Aorta (tissue), 5 donors: ENCODE data around the gene TSSK2. TPM values are rescaled to one million over a fixed set of nuclear protein-coding genes. Genes with fewer than 3 reads are reported as not detected.

ENCODE experiments used
- ATAC-seq: fragments of 200-7000 bp; cut with Tn5 transposase; one replicate; pipeline ENCODE4 v1.9.1; 2022; ENCODE audit warnings: moderate library complexity; ENCODE audit not compliant: low FRiP score
- DNase-seq, 2 donors: peaks; one replicate each; pipeline ENCODE4 v3.0.0-alpha.2; 2020
- H3K27ac ChIP-seq, 2 donors: one replicate each; pipeline ENCODE4 v1.5.1; 2013; ENCODE audit warnings: low read length in 2 of 2, mild to moderate bottlenecking in 2 of 2, moderate library complexity in 2 of 2, control low read depth in 1 of 2, inconsistent platforms in 1 of 2, low read depth in 1 of 2
- H3K27me3 ChIP-seq, 2 donors: one replicate each; pipeline ENCODE4 v1.6.1; 2013; ENCODE audit warnings: control low read depth in 1 of 2, low read length in 1 of 2, mild to moderate bottlenecking in 1 of 2, moderate library complexity in 1 of 2; ENCODE audit not compliant: insufficient read depth in 2 of 2, control insufficient read depth in 1 of 2
- H3K36me3 ChIP-seq, 2 donors: one replicate each; pipeline ENCODE4 v1.6.1; 2013; ENCODE audit warnings: control low read depth in 1 of 2, low read length in 1 of 2, mild to moderate bottlenecking in 1 of 2; ENCODE audit not compliant: insufficient read depth in 2 of 2, control insufficient read depth in 1 of 2
- H3K4me1 ChIP-seq, 2 donors: one replicate each; pipeline ENCODE4 v1.6.1; 2013; ENCODE audit warnings: low read length in 2 of 2, control low read depth in 1 of 2, mild to moderate bottlenecking in 1 of 2, moderate library complexity in 1 of 2; ENCODE audit not compliant: insufficient read depth in 2 of 2, control insufficient read depth in 1 of 2
- H3K4me3 ChIP-seq, 2 donors: one replicate each; pipeline ENCODE4 v1.5.1; 2013; ENCODE audit warnings: low read length in 2 of 2, control low read depth in 1 of 2, mild to moderate bottlenecking in 1 of 2
- H3K9me3 ChIP-seq: one replicate; pipeline ENCODE4 v1.6.1; 2013; ENCODE audit warnings: mild to moderate bottlenecking, low read length; ENCODE audit not compliant: control insufficient read depth
- WGBS, 2 donors: extraction: QIAGEN DNeasy Blood & Tissue Kit; methylation state at CpG; one replicate each; pipeline ENCODE4 v1.1.7; 2013; 5-methylcytosine and 5-hydroxymethylcytosine counted together
- intact Hi-C, 2 donors: fragments of 100-400 bp; cut with DNase I; formaldehyde crosslinking; loops; one replicate each; pipeline versions ENCODE4 v1.14.2 to v1.15.0; 2022
- polyA plus RNA-seq, 2 donors: library from polyadenylated mRNA; stranded (reverse); fragments of 200-250 nt; gene quantifications; one replicate each; pipeline ENCODE4 v1.2.3, GENCODE V29; 2013
- total RNA-seq, 2 donors: library from RNA; stranded (reverse); fragmentation: NEBNext Ultra II Directional; extraction: Animal tissue kit (Norgen Biotek cat#: 25700); gene quantifications; one replicate each; pipeline ENCODE4 v1.2.1, GENCODE V29; 2021
- donor health status: healthy with polysubstance abuse.
- donor health status: Bipolar disorder and iron deficiency.
- donor health status: DM: no; HTN: no; CAD: no.
- donor health status: DM: no; HTN: no; CAD: no.
- donor health status: DM: yes; HTN: yes; CAD: no.

Gene TSSK2
- total and polyA plus RNA-seq, 4 donors, result 0.08 to 0.50 TPM; not detected in 2

- 69 to 74% methylated on average over 19 of the region's 19 CpGs for WGBS, 2 donors
- no peak overlapping the region for H3K4me3 ChIP-seq
- H3K36me3 ChIP-seq, result no peaks in the 10 kb centered on the region
- intact Hi-C loops, result no loop called here
- H3K4me1 ChIP-seq, result no peaks in the 10 kb centered on the region
- no peak overlapping the region for H3K27ac ChIP-seq
- no peaks in the 10 kb centered on the region for H3K27me3 ChIP-seq
- peak in 1 of 2 donors; percentile 74 for DNase-seq
- no peaks in the 10 kb centered on the region for H3K9me3 ChIP-seq
- ATAC-seq, result no peak
Measured at GRCh38 chr22:19173047-19174035, 42.2 kb downstream of the TSSK2 start.

- Histone ChIP-seq H3K36me3 (no peaks in the 10 kb centered on the region), H3K27ac (peak overlapping the region in 1 of 2 donors; percentile 30), H3K27me3 (no peaks in the 10 kb centered on the region), H3K9me3 (no peaks in the 10 kb centered on the region), H3K4me1 (no peaks in the 10 kb centered on the region), H3K4me3 (no peak overlapping the region)
- no peak for ATAC-seq
- DNase-seq, result peak; percentile 67 to 88
- intact Hi-C loops, result loop anchor here (5.0 kb wide), 3 partner anchors 258 to 958 kb away; partner anchors contain the start of genes HIRA (in 1 of the 2), MRPL40 (in 1 of the 2) and ZDHHC8 (in 1 of the 2)
- 27 to 28% methylated on average over 14 of the region's 14 CpGs for WGBS, 2 donors
Measured at GRCh38 chr22:19174106-19175025, 43.3 kb downstream of the TSSK2 start.

GRCh38 chr22:19175026-19175601, 44.0 kb downstream of the TSSK2 start:
- peak overlapping the region in 1 of 2 donors; percentile 30 for H3K27ac ChIP-seq

DNA sequence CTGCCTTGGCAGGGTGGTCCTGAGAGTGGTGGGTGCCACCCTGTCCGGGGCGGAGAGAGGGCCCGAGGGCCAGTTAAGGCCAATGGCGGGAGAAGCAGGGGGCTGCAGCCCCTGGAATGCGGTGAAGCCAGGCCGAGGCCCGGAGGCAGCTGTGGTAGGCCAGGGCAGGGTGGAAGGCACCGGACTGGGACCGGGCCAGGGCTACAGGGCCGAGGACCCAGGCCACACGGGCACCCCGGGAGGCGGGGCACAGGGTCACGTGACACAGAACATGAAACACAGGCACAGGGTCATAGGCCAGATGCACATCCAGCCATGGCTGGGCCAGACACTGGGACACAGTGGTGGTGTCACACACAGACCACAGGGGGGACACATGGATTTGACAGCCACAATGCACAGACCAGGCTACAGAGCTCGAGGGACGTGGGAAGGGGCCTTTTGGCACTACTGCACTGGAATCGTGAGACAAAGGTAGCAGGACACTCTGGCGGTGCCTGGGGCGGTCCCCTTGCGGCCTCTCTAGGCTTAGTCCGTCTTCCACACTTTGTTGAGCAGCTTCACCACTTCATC, 44.6 kb downstream of the TSSK2 start:
- Histone ChIP-seq H3K4me3 (no peak overlapping the region), H3K36me3 (no peaks in the 10 kb centered on the region), H3K9me3 (no peaks in the 10 kb centered on the region), H3K27me3 (no peaks in the 10 kb centered on the region), H3K27ac (no peak overlapping the region), H3K4me1 (no peaks in the 10 kb centered on the region)
- DNase-seq (no peak), ATAC-seq (no peak)
- intact Hi-C loops, result loop anchor here (5.0 kb wide), 3 partner anchors 257 to 957 kb away; partner anchors contain the start of genes HIRA (in 1 of the 2), MRPL40 (in 1 of the 2) and ZDHHC8 (in 1 of the 2)
- WGBS, 2 donors, result 67 to 78% methylated on average over 21 of the region's 21 CpGs

More at GRCh38 chr22:19175026-19175601, 44.0 kb downstream of the TSSK2 start:
- intact Hi-C loops, result loop anchor here (5.0 kb wide), 3 partner anchors 257 to 957 kb away; partner anchors contain the start of genes HIRA (in 1 of the 2), MRPL40 (in 1 of the 2) and ZDHHC8 (in 1 of the 2)
- Histone ChIP-seq H3K27me3 (no peaks in the 10 kb centered on the region), H3K9me3 (no peaks in the 10 kb centered on the region), H3K36me3 (no peaks in the 10 kb centered on the region), H3K4me3 (no peak overlapping the region), H3K4me1 (no peaks in the 10 kb centered on the region)
- ATAC-seq, result no peak
- no peak for DNase-seq
- 59 to 73% methylated on average over 6 to 7 of the region's 7 CpGs for WGBS, 2 donors

GRCh38 chr22:19176175-19176643, 45.1 kb downstream of the TSSK2 start:
- intact Hi-C loops, result loop anchor here (5.0 kb wide), 3 partner anchors 256 to 956 kb away; partner anchors contain the start of genes HIRA (in 1 of the 2), MRPL40 (in 1 of the 2) and ZDHHC8 (in 1 of the 2)
- no peaks in the 10 kb centered on the region for H3K9me3 ChIP-seq
- H3K27me3 ChIP-seq, result no peaks in the 10 kb centered on the region
- H3K36me3 ChIP-seq, result no peaks in the 10 kb centered on the region
- ATAC-seq (no peak), DNase-seq (no peak)
- no peak overlapping the region for H3K27ac ChIP-seq
- H3K4me3 ChIP-seq, result no peak overlapping the region
- H3K4me1 ChIP-seq, result no peaks in the 10 kb centered on the region
- WGBS, 2 donors, result 70 to 72% methylated on average over 11 to 12 of the region's 12 CpGs

- Histone ChIP-seq H3K36me3 (no peaks in the 10 kb centered on the region), H3K27me3 (no peaks in the 10 kb centered on the region), H3K9me3 (no peaks in the 10 kb centered on the region), H3K4me3 (no peak overlapping the region), H3K4me1 (no peaks in the 10 kb centered on the region), H3K27ac (no peak overlapping the region)
- no peak for DNase-seq
- intact Hi-C loops, result loop anchor here (5.0 kb wide), 3 partner anchors 256 to 956 kb away; partner anchors contain the start of genes HIRA (in 1 of the 2), MRPL40 (in 1 of the 2) and ZDHHC8 (in 1 of the 2)
- ATAC-seq, result no peak
- 83% methylated on average over 10 to 12 of the region's 12 CpGs for WGBS, 2 donors
Measured at GRCh38 chr22:19176732-19177131, 45.6 kb downstream of the TSSK2 start.

DNA sequence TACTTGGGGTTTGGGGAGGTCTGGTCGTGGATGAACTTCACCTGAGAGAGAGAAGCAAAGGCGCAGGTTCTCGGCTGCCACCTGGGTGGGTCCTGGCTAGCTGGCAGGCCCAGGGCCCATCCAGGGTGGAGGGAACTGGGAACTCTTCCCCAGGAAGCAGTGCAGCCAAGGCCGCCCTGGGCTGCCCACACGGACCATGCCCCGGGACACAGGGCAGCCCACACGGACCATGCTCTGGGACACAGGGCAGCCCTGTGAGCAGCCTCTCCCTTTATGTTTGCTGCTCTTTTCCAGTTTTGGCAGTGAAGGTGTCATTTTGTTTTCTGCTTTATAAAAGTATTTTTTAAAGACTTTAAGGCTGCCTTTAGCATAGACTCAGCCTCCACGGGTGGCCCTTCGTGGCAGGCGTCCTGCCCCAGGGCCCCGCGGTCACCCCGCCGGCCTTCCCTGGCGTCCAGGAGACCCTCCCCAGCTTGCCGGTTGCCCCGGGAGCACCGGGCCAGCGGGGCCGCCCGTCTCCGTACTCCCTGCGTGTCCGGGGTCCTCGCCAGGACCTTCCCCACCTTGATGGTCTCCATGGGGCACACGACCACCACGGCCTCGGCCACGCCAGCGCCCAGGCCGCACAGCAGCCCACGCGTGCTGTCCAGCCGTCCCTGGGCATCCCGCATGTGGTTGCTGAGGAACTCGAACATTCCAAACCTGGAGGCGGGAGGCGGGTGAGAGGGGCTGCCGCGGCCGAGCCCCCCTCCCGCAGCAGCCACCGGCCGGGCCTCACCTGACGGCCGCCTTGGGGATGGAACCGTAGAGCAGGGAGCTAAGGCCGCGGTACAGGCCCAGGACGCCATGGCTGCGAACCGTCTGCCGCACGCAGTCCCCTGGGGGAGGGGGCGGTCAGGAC, 46.3 kb downstream of the TSSK2 start:
- no peak overlapping the region for H3K27ac ChIP-seq
- H3K27me3 ChIP-seq, result no peaks in the 10 kb centered on the region
- DNase-seq (peak in 1 of 2 donors; percentile 76), ATAC-seq (no peak)
- intact Hi-C loops, result loop anchor here (2.0 to 5.0 kb wide), 7 partner anchors 33 to 955 kb away; partner anchors contain the start of genes MRPL40 (in 2 of the 2), CDC45 (in 1 of the 2), CLTCL1 (in 1 of the 2) and ESS2 (in 1 of the 2)
- WGBS, 2 donors, result 18 to 19% methylated on average over 54 to 55 of the region's 55 CpGs
- no peaks in the 10 kb centered on the region for H3K9me3 ChIP-seq
- no peaks in the 10 kb centered on the region for H3K36me3 ChIP-seq
- peak overlapping the region; percentile 49 to 77 for H3K4me3 ChIP-seq
- no peaks in the 10 kb centered on the region for H3K4me1 ChIP-seq
